Right lobe of liver (tissue), 6 donors: ENCODE results near the gene PDCD4. TPM values are rescaled to one million over a fixed set of nuclear protein-coding genes. Genes with fewer than 3 reads are reported as not detected.

Experiments used
- ATAC-seq, 4 donors: fragments of 200-7000 bp; cut with Tn5 transposase; one replicate each; pipeline ENCODE4 v1.9.1; 2020; ENCODE audit warnings: mild to moderate bottlenecking in 4 of 4, moderate library complexity in 4 of 4
- DNase-seq, 3 donors: peaks; one replicate each; pipeline ENCODE4 v3.0.0-alpha.2; 2020
- H3K27ac ChIP-seq, 3 donors: fragments of 200-600 bp; one replicate each; pipeline ENCODE4 v1.8.0; 2022
- H3K27me3 ChIP-seq, 2 donors: fragments of 200-600 bp; one replicate each; pipeline ENCODE4 v1.8.0; 2022
- H3K36me3 ChIP-seq, 4 donors: fragments of 200-600 bp; sonication (generic) in 1 of 4; one replicate each; pipeline versions ENCODE4 v1.5.1 to v1.8.0; 2017 to 2022; ENCODE audit warnings: control low read depth in 1 of 4
- H3K4me1 ChIP-seq, 4 donors: fragments of 200-600 bp; sonication (generic) in 1 of 4; one replicate each; pipeline versions ENCODE4 v1.5.1 to v1.8.0; 2017 to 2022; ENCODE audit warnings: control low read depth in 1 of 4
- H3K4me3 ChIP-seq, 3 donors: fragments of 200-600 bp; one replicate each; pipeline ENCODE4 v1.8.0; 2022
- H3K9me3 ChIP-seq, 4 donors: fragments of 200-600 bp; sonication (generic) in 1 of 4; one replicate each; pipeline versions ENCODE4 v1.5.1 to v1.8.0; 2017 to 2022; ENCODE audit warnings: control low read depth in 1 of 4
- POLR2A ChIP-seq: fragments of 450-650 bp; IDR thresholded peaks from one replicate; pipeline ENCODE4 v1.6.1; 2017; ENCODE audit warnings: antibody characterized with exemption, mild to moderate bottlenecking
- WGBS: methylation state at CpG from one replicate; pipeline ENCODE4 v1.1.6; 2018; ENCODE audit warnings: low coverage, low lambda C conversion rate; ENCODE audit not compliant: insufficient coverage; ENCODE audit errors: missing lambda C conversion rate; 5-methylcytosine and 5-hydroxymethylcytosine counted together
- intact Hi-C, 2 donors: fragments of 100-400 bp; cut with DNase I; formaldehyde crosslinking; loops; one replicate each; pipeline versions ENCODE4 v1.11.2 to v1.14.1; 2022
- total RNA-seq, 6 experiments: library from RNA; depleted of rRNA in 2 of 6; stranded (reverse); fragments of >200 nt in 2 of 6; fragmentation: NEBNext Ultra II Directional in 3 of 6; extraction: Animal tissue kit (Norgen Biotek cat#: 25700) in 3 of 6; gene quantifications; one replicate each; pipeline versions ENCODE4 v1.1.0 to v1.2.4, GENCODE V29; 2016 to 2023
- TF ChIP-seq, protein P1 (sequence below), 4 donors: fragments of 200-600 bp in 3 of 4; fragments of 450-650 bp in 1 of 4; IDR thresholded peaks; one replicate each; pipeline versions ENCODE4 v1.5.1 to v1.8.0; 2016 to 2022; ENCODE audit warnings: antibody characterized with exemption in 4 of 4, mild to moderate bottlenecking in 2 of 4
- donor health status: DM: no; HTN: yes; CAD: no.
- donor health status: DM: no; HTN: no; CAD: no.
- donor health status: DM: no; HTN: no; CAD: no.
- donor health status: DM: no; HTN: yes; CAD: no.
- donor health status: DM: no; HTN: yes; CAD: no.

The PDCD4 gene
- total RNA-seq, 6 experiments from 2014 or later, result 10.8 to 105 (median 32.5) TPM

- no peak for DNase-seq
- Histone ChIP-seq H3K27ac (no peak overlapping the region), H3K9me3 (no peaks in the 10 kb centered on the region), H3K4me1 (peaks cover 0 to 10% (median 5%) of the 10 kb centered on the region in 4 donors), H3K36me3 (no peaks in the 10 kb centered on the region), H3K4me3 (no peak overlapping the region), H3K27me3 (no peaks in the 10 kb centered on the region)
- 70% methylated on average over 5 of the region's 5 CpGs for WGBS
- no peak for ATAC-seq
- intact Hi-C loops, result no loop called here
- TF ChIP-seq, protein P1, sequence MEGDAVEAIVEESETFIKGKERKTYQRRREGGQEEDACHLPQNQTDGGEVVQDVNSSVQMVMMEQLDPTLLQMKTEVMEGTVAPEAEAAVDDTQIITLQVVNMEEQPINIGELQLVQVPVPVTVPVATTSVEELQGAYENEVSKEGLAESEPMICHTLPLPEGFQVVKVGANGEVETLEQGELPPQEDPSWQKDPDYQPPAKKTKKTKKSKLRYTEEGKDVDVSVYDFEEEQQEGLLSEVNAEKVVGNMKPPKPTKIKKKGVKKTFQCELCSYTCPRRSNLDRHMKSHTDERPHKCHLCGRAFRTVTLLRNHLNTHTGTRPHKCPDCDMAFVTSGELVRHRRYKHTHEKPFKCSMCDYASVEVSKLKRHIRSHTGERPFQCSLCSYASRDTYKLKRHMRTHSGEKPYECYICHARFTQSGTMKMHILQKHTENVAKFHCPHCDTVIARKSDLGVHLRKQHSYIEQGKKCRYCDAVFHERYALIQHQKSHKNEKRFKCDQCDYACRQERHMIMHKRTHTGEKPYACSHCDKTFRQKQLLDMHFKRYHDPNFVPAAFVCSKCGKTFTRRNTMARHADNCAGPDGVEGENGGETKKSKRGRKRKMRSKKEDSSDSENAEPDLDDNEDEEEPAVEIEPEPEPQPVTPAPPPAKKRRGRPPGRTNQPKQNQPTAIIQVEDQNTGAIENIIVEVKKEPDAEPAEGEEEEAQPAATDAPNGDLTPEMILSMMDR (IDR thresholded peaks at IDR 0.05), result no peak
- TF ChIP-seq POLR2A, result no peak
Observed at GRCh38 chr10:110824660-110825059, 47.1 kb upstream of the PDCD4 start.

GRCh38 chr10:110825508-110825907, 46.2 kb upstream of the PDCD4 start:
- intact Hi-C loops, result no loop called here
- Histone ChIP-seq H3K4me1 (peaks cover 0 to 2% (median under 1%) of the 10 kb centered on the region in 4 donors), H3K4me3 (no peak overlapping the region), H3K36me3 (no peaks in the 10 kb centered on the region), H3K27ac (no peak overlapping the region), H3K9me3 (no peaks in the 10 kb centered on the region), H3K27me3 (no peaks in the 10 kb centered on the region)
- TF ChIP-seq, protein P1 (IDR thresholded peaks at IDR 0.05), result no peak
- TF ChIP-seq POLR2A, result no peak
- 94% methylated on average over 1 of the region's 1 CpG for WGBS
- ATAC-seq (no peak), DNase-seq (no peak)

DNA sequence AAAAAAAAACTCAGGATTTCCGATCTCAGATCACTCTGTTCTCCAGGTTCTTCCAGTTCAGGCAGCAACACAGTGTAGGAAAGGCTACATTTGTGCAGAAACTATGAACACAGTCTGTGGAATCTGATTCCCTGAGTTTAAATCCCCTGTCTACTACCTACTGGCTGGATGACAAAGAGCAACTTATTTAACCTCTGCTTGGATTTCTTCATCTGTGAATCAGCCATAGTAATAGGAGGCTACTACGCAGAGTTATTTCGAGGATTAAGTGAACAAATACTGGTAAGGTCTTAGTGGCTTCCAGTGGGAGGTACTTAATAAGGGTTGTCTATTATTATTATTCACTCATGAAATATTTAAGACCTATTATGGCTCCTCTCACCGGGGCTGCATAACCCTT, 44.3 kb upstream of the PDCD4 start:
- intact Hi-C loops, result no loop called here
- H3K27me3 ChIP-seq, result no peaks in the 10 kb centered on the region
- no peak overlapping the region for H3K27ac ChIP-seq
- WGBS, result 71% methylated on average over 4 of the region's 4 CpGs
- DNase-seq (no peak), ATAC-seq (no peak)
- H3K4me3 ChIP-seq, result no peak overlapping the region
- TF ChIP-seq, protein P1 (IDR thresholded peaks at IDR 0.05), result no peak
- no peak for TF ChIP-seq POLR2A
- no peaks in the 10 kb centered on the region for H3K4me1 ChIP-seq
- no peaks in the 10 kb centered on the region for H3K36me3 ChIP-seq
- no peaks in the 10 kb centered on the region for H3K9me3 ChIP-seq

DNA sequence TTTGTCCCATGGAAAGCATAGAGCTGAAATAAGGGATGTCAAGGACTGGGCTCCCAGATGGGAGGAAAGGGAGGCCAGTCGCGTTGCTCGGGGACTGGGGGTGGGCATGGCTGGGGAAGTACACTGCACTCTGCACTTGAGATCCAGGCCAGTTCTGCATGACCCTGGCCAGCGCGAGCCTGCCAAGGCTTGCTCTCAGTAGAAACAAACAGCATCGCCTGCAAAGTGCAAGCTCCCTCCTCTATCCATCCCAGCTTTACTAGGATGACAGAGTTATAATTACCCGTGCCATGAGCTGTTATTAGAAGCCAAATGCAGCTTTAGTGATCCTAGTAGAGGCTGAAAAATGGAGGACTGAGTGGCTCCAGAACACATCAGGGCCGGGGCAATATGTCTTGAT, 43.9 kb upstream of the PDCD4 start:
- WGBS, result 28% methylated on average over 4 of the region's 8 CpGs
- intact Hi-C loops, result no loop called here
- Histone ChIP-seq H3K27ac (no peak overlapping the region), H3K27me3 (no peaks in the 10 kb centered on the region), H3K9me3 (no peaks in the 10 kb centered on the region), H3K4me3 (no peak overlapping the region), H3K36me3 (no peaks in the 10 kb centered on the region), H3K4me1 (no peaks in the 10 kb centered on the region)
- DNase-seq, result no peak
- TF ChIP-seq POLR2A, result no peak
- TF ChIP-seq, protein P1 (IDR thresholded peaks at IDR 0.05), result no peak
- ATAC-seq, result peak; percentile 34 to 63 (median 52)

DNA sequence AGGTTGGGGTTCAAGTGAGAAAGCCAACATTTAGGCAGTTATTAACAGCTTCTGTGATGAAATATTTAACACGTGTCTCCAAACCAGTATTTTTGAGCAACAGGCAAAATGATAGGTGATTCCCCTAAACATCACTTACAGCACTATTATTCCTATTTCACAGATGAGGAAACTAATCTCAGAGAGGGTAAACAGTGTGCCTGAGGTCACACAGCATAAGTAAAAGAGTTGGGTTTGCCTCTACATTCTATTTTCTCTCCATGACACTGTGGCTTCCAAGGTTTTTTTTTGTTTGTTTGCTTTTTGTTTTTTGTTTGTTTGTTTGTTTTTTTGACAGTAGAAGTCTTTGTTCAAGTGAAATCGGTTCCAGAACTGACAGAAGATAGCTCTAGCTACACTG, 43.2 kb upstream of the PDCD4 start:
- no peak overlapping the region for H3K27ac ChIP-seq
- H3K4me1 ChIP-seq, result no peaks in the 10 kb centered on the region
- H3K27me3 ChIP-seq, result no peaks in the 10 kb centered on the region
- no peak for ATAC-seq
- TF ChIP-seq POLR2A, result no peak
- TF ChIP-seq, protein P1 (IDR thresholded peaks at IDR 0.05), result no peak
- H3K9me3 ChIP-seq, result no peaks in the 10 kb centered on the region
- no peaks in the 10 kb centered on the region for H3K36me3 ChIP-seq
- intact Hi-C loops, result no loop called here
- H3K4me3 ChIP-seq, result no peak overlapping the region
- WGBS, result 55% methylated on average over 2 of the region's 2 CpGs
- DNase-seq, result no peak
